ENCODE results near the gene TPH1.

The TPH1 gene

GRCh38 chr11:18046116-18046777 lies at the start of gene TPH1:
TPH1 (minus strand) TSS chr11:18046269; CDS start chr11:18040762, 5,507 bp downstream.
- no peak for DNase-seq (ENCODE audit: low read depth in 4 of 4, low spot score in 1 of 4)

- DNase-seq (ENCODE audit: low read depth in 4 of 4, low spot score in 1 of 4): no peak
These were observed 47.9 kb upstream of the TPH1 start for GRCh38 chr11:18093959-18094358.

GRCh38 chr11:18091731-18092130 lies 45.7 kb upstream of the TPH1 start:
- no peak for DNase-seq (ENCODE audit: low read depth in 4 of 4, low spot score in 1 of 4)

DNA sequence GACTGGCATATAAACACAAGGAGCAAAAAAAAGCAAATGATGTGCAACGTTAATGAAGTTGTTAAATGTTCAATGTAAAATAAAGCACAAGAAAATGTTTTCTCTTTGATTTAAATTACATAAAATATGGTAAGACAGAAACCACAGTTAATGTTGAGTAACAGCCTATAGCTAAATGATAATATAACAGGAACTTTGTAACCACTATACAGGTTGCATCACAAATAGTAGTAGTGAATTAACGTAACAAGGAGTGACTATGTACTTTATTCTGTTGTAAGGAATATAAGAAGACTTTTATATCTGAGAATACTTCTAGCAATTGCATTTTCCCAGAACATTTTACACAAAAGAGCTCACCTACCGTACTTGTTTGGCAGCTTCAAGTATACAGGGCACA lies 42.9 kb upstream of the TPH1 start:
- no peak for DNase-seq (ENCODE audit: low read depth in 4 of 4, low spot score in 1 of 4)

- DNase-seq (ENCODE audit: low read depth in 4 of 4, low spot score in 1 of 4): no peak
These were observed 42.3 kb upstream of the TPH1 start for GRCh38 chr11:18088366-18088765.

DNA sequence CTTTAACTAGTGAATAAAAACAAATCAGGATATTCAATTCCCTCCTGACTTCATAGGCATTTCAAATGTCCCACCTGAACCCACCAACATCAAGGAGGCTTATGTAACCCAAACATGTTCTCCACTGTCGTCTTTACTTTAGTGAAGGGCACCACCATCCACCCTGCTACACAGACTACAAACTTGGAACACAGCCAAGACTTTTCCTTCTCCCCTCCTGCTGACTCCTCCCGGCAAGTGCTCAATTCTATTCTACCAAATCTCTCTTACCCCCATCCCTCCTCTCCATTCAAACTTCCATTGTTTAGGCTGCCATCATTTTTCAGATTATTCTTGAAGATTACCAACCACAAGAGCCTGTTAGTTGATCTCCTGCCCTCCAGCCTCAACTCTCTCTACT lies 35.5 kb upstream of the TPH1 start:
- no peak for DNase-seq (ENCODE audit: low read depth in 4 of 4, low spot score in 1 of 4)

DNA sequence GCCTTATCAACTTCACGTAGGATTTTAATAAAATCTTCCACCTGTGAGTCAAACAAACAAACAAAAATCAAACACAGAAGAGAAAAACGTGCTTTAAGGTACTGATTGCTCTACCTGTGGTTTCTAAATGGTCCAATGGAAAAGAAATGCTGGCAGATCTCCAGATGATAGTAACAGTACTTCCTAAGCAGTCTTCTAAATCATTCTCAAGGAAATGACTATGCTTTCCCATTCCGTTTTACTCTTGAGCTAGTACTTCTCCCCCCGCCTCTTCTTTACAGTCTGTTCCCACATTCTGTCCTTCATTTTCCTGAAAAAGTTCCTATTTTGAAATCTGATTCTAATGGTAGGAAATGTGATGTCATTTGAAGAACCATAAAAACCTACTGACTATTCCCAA lies 34.4 kb upstream of the TPH1 start:
- DNase-seq (ENCODE audit: low read depth in 4 of 4, low spot score in 1 of 4): no peak

- DNase-seq (ENCODE audit: low read depth in 4 of 4, low spot score in 1 of 4): no peak
These were observed 32.8 kb upstream of the TPH1 start for GRCh38 chr11:18078909-18079308.

DNA sequence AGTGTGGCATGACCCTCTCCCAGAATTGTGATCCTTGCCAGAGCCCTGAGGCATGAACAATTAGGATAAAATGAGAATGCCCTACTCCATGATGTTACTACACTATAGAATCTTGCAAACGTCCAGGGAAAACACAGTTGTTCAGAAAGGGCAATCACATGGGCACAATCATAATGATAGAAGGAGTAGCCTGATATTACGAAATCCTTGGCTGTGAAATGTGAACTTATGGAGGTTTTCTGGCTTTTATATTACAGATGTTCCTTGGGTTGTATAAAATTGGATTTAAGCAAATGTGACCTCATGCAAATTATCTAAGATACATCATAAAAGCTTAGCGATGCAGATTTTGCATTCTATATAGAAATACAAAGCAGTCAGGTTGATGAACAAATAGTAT lies 29.4 kb upstream of the TPH1 start:
- no peak for DNase-seq (ENCODE audit: low read depth in 4 of 4, low spot score in 1 of 4)

- no peak for DNase-seq (ENCODE audit: low read depth in 4 of 4, low spot score in 1 of 4)
These were observed 25.1 kb upstream of the TPH1 start for GRCh38 chr11:18071098-18071705.

GRCh38 chr11:18067372-18067771 lies 21.3 kb upstream of the TPH1 start:
- DNase-seq (ENCODE audit: low read depth in 4 of 4, low spot score in 1 of 4): no peak

- DNase-seq (ENCODE audit: low read depth in 4 of 4, low spot score in 1 of 4): no peak
These were observed 20.6 kb upstream of the TPH1 start for GRCh38 chr11:18066626-18067025.

DNA sequence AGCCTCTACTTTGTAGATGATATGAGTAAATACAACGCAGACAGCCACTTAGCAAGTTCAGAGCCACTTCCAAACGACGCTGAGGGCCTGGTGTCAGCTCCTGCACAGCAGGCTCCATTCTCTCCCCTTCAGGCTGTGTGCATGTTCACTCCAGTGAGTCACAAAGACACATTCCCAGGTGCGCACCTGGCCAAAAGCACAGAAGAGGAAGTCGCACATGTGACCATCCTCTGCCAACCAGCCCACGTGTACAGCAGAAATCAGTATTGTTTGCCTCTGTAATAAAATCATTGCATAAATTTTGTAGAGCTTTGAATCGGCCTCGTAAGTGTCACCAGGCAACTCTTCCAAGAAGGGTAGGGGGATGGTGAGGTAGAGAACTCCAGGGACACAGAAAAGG lies 19.5 kb upstream of the TPH1 start:
- no peak for DNase-seq (ENCODE audit: low read depth in 4 of 4, low spot score in 1 of 4)

GRCh38 chr11:18064450-18065054 lies 18.5 kb upstream of the TPH1 start:
- DNase-seq (ENCODE audit: low read depth in 4 of 4, low spot score in 1 of 4): no peak

- no peak for DNase-seq (ENCODE audit: low read depth in 4 of 4, low spot score in 1 of 4)
These were observed 17.9 kb upstream of the TPH1 start for GRCh38 chr11:18063862-18064434.

GRCh38 chr11:18063125-18063524 lies 17.1 kb upstream of the TPH1 start:
- DNase-seq (ENCODE audit: low read depth in 4 of 4, low spot score in 1 of 4): no peak

DNA sequence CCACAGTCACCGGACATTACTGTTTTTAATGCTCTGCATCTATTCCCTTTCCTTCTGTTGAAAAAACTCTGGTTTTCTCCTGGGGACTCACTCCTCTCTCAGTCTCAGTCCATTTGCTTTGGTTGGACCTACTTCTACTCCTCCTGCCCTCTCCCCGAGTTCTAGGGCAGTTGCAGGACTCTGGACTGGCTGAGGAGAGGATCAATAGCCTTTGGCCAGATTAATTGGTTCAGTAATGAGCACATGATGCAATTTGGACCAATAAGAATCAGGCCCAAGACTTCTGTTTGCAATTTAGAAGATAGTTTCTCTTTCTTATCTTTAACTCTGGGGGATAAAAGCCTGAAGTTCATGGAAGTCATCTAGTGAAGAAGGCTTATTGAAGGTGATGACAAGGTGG lies 15.3 kb upstream of the TPH1 start:
- DNase-seq (ENCODE audit: low read depth in 4 of 4, low spot score in 1 of 4): no peak

DNA sequence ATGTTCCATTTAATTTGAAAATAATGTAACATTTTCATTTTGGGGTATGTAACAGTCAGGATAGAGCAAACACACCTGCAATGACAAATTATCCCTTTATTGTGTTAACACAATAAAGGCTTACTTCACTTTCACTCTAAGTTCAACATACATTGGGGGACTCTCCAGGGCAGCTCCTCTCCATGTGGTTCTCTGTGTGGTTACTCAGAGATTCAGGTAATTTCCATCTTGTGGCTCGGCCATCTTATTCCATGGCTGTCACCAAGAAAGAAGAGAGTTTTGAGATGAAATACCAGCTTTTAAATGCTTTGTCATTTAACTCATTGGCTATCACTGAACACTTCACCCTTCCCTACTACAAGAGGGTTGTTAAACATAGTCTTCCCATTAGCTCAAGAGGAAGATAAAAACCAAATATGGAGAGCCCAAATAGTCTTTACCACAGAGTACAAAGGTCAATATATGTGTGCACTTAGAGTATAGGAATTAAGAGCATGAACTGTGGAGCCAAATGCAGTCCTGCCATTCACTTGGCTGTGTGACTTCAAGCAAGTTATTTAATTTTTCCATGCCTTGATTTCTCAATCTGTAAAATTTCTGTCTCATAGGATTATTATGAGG lies 10.6 kb upstream of the TPH1 start:
- no peak for DNase-seq (ENCODE audit: low read depth in 4 of 4, low spot score in 1 of 4)

DNA sequence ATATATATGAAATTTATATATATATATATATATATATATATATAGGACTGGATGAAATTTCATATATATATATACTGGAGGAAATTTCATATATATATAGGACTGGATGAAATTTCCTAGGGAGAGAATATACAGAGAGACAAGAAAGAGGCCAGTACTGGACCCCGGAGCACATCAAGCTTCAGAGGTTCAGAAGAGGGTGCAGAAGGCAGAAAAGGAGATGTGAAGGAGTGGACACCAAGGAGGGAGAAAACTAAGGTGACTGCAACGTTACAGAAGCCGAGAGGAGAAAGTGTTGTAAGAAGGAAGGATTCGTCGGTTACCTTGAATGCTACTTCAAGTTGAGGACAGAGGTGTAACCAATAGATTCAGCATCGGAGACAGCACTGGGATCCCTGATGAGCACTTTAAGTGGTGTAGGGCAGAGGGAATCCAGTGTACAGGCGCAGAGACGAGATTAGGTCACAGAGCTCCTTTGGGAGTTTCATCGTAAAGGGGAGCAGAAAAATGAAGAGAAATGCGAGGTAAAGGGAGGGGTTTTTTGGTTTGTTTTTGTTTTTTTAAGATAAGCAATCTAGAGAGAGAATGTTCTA lies 8.5 kb upstream of the TPH1 start:
- DNase-seq (ENCODE audit: low read depth in 4 of 4, low spot score in 1 of 4): no peak

GRCh38 chr11:18050848-18051247 lies 4.8 kb upstream of the TPH1 start:
- DNase-seq (ENCODE audit: low read depth in 4 of 4, low spot score in 1 of 4): no peak

DNA sequence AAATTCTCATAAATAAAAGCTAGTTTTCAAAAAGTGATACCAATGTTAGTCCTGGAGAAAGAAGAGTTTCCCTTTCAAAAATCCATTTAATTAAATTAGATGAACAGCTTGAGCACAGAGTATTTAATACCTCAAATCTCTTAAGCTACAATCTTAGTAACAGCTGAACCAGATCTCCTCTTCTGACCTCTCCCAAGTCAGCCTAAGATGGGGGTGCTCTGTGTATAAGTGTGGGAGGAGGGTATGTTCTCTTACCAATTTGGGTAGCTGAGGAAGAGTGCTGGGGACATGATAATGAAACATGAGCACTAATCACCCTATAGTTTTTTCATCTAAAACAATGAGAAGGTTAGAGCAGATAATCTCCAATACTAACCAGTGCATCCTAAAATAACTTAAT lies 9.6 kb downstream of the TPH1 start:
- DNase-seq (ENCODE audit: low read depth in 4 of 4, low spot score in 1 of 4): no peak

GRCh38 chr11:18027475-18027874 lies 18.6 kb downstream of the TPH1 start:
- DNase-seq (ENCODE audit: low read depth in 4 of 4, low spot score in 1 of 4): no peak
